ENCODE measurements around the gene RERE.

GRCh38 chr1:8523666-8524206 lies 293.7 kb downstream of the RERE start:
- TF ChIP-seq CTCF (IDR thresholded peaks at IDR 0.05; ENCODE audit: borderline replicate concordance, extremely low read depth, low read length, poor library complexity, severe bottlenecking) (no peak), EZH2 (IDR thresholded peaks at IDR 0.05; ENCODE audit: borderline replicate concordance, low read depth, low read length, severe bottlenecking) (no peak)
